Measurements from ENCODE around the gene ZCRB1. TPM values are rescaled to one million over a fixed set of nuclear protein-coding genes. Genes with fewer than 3 reads are reported as not detected.

Gene ZCRB1
- total RNA-seq, 1 donor from 2014 or later: 43.5 TPM

DNA sequence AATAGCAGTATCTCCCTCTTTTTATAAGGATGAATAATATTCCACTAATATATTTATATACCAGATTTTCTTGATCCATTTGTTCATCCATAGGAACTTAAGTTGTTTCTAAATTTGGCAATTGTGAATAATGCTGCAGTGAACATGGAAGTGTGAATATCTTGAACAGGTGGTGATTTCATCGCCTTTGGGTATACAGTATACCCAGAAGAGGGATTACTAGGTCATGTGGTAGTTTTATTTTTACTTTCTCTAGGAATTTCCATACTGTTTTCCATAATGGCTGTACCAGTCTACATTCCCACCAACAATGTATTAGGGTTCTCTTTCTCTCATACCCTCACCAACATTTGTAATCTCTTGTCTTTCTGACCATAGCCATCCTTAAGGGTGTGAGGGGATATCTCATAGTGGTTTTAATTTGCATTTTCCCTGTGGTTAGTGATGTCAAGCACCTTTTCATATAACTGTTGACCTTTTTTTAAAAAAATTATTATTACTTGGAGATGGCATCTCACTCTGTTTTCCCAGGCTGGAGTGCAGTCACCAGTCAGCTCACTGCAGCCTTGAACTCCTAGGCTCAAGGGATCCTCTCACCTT lies 20.6 kb upstream of the ZCRB1 start:
- H3K4me1 ChIP-seq: no peaks in the 10 kb centered on the region
- no peaks in the 10 kb centered on the region for H3K9me3 ChIP-seq
- no peak overlapping the region for H3K27ac ChIP-seq
- H3K27me3 ChIP-seq (ENCODE audit: low read depth): no peaks in the 10 kb centered on the region
- DNase-seq (no peak), ATAC-seq (no peak)
- no peak overlapping the region for H3K4me3 ChIP-seq
- TF ChIP-seq, protein P1, sequence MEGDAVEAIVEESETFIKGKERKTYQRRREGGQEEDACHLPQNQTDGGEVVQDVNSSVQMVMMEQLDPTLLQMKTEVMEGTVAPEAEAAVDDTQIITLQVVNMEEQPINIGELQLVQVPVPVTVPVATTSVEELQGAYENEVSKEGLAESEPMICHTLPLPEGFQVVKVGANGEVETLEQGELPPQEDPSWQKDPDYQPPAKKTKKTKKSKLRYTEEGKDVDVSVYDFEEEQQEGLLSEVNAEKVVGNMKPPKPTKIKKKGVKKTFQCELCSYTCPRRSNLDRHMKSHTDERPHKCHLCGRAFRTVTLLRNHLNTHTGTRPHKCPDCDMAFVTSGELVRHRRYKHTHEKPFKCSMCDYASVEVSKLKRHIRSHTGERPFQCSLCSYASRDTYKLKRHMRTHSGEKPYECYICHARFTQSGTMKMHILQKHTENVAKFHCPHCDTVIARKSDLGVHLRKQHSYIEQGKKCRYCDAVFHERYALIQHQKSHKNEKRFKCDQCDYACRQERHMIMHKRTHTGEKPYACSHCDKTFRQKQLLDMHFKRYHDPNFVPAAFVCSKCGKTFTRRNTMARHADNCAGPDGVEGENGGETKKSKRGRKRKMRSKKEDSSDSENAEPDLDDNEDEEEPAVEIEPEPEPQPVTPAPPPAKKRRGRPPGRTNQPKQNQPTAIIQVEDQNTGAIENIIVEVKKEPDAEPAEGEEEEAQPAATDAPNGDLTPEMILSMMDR (IDR thresholded peaks at IDR 0.05): no peak
- no peaks in the 10 kb centered on the region for H3K36me3 ChIP-seq
- intact Hi-C loops (cut with DNase I): no loop called here

DNA sequence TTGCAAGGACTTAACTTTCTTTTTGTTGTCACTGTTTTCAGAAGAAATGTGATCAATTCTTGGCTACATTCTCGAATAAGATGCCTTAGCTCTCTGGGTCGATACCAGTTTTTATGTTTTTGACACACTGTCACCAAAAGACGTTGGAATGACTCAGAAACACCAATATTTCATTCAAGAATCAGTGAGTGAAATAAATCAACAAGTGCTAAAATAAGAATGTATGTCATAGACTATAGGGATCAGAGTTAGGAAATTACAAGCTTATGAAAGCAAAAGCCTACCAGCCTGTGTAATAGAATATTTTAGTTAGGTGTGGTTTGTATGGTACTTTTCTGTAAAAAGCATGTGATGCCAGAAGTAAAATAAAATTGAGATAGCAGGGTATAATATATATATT lies 17.8 kb upstream of the ZCRB1 start:
- no peaks in the 10 kb centered on the region for H3K9me3 ChIP-seq
- DNase-seq (no peak), ATAC-seq (no peak)
- H3K27me3 ChIP-seq (ENCODE audit: low read depth): no peaks in the 10 kb centered on the region
- intact Hi-C loops (cut with DNase I): no loop called here
- TF ChIP-seq, protein P1 (IDR thresholded peaks at IDR 0.05): no peak
- no peaks in the 10 kb centered on the region for H3K36me3 ChIP-seq
- no peaks in the 10 kb centered on the region for H3K4me1 ChIP-seq
- H3K4me3 ChIP-seq: no peak overlapping the region
- H3K27ac ChIP-seq: no peak overlapping the region

DNA sequence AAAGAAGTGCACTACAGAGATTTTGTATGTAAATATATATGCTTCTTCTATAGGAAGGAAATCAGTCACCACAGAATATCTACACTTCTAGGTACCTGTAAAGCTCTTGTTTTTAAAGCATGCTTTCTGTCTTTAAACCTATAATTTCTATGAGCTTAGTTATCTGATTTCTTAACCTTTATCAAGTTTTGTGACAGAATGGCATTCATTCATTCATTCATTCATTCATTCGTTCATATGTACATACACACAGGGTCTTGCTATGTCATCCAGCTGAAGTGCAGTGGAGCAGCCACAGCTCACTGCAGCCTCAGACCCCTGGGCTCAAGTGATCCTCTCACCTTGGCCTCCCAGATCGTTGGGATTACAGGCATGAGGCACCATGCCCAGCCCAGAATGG lies 16.1 kb upstream of the ZCRB1 start:
- Histone ChIP-seq H3K27ac (no peak overlapping the region), H3K27me3 (ENCODE audit: low read depth) (no peaks in the 10 kb centered on the region), H3K4me3 (no peak overlapping the region), H3K9me3 (no peaks in the 10 kb centered on the region), H3K36me3 (peaks cover 10% of the 10 kb centered on the region), H3K4me1 (no peaks in the 10 kb centered on the region)
- no peak for ATAC-seq
- intact Hi-C loops (cut with DNase I): no loop called here
- TF ChIP-seq, protein P1 (IDR thresholded peaks at IDR 0.05): no peak
- DNase-seq: no peak

DNA sequence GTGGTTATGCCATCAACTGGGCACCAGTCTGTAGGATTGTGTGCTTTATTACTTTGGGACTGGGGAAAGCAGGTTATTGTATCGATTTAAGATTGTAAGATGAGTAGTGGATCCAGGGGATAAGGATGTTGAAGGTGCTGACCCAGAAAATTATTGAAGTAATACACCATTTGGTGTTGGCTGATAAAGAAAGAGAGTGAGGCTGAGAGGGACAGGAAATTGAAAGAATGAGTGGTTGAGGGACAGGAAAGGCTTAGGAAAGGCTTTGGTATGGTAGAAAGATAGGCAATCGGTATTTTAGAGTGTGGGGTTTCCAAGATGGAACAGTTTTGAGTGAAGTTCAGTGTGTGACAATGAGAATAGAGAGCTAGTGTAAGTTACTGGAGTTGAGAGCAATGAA lies 12.4 kb upstream of the ZCRB1 start:
- TF ChIP-seq, protein P1 (IDR thresholded peaks at IDR 0.05): no peak
- Histone ChIP-seq H3K27me3 (ENCODE audit: low read depth) (no peaks in the 10 kb centered on the region), H3K36me3 (peaks cover 20% of the 10 kb centered on the region), H3K4me1 (no peaks in the 10 kb centered on the region), H3K9me3 (no peaks in the 10 kb centered on the region), H3K27ac (no peak overlapping the region), H3K4me3 (no peak overlapping the region)
- ATAC-seq (no peak), DNase-seq (no peak)
- intact Hi-C loops (cut with DNase I): loop anchor here (10.0 kb wide), 1 partner anchor 203 kb away; no protein-coding TSS in a partner anchor

DNA sequence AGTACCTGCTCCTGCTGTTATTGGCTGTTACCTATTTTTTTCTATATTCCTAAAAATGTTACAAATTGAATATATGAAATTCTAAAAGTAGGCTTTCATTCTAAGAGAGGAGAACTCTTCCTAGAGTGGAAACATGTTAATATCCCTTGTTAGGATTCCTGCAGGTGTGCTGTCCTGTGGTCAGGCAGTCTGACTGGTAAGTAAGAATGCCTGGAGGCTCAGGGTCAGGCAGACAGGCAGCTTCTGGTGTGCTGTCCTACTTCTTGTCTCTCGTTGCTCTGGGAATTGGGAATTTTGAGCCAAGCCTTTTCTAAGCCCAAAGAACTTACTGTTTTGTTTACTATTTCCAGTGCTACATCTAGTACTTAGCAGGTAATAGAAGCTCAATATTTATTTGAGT lies 10.4 kb upstream of the ZCRB1 start:
- no peak overlapping the region for H3K27ac ChIP-seq
- no peaks in the 10 kb centered on the region for H3K9me3 ChIP-seq
- no peak for ATAC-seq
- peaks cover 23% of the 10 kb centered on the region for H3K36me3 ChIP-seq
- no peaks in the 10 kb centered on the region for H3K4me1 ChIP-seq
- no peaks in the 10 kb centered on the region for H3K27me3 ChIP-seq (ENCODE audit: low read depth)
- intact Hi-C loops (cut with DNase I): loop anchor here (10.0 kb wide), 1 partner anchor 201 kb away; no protein-coding TSS in a partner anchor
- TF ChIP-seq, protein P1 (IDR thresholded peaks at IDR 0.05): no peak
- no peak for DNase-seq
- no peak overlapping the region for H3K4me3 ChIP-seq

Data from lower lobe of right lung (tissue), 2 donors.